Measurements from ENCODE around the gene TCTN3.
"Not testable (repeated sequence)": the region's sequence is repeated elsewhere in the genome, so short reads cannot be mapped to it uniquely, and the experiment has no call there.

The TCTN3 gene

DNA sequence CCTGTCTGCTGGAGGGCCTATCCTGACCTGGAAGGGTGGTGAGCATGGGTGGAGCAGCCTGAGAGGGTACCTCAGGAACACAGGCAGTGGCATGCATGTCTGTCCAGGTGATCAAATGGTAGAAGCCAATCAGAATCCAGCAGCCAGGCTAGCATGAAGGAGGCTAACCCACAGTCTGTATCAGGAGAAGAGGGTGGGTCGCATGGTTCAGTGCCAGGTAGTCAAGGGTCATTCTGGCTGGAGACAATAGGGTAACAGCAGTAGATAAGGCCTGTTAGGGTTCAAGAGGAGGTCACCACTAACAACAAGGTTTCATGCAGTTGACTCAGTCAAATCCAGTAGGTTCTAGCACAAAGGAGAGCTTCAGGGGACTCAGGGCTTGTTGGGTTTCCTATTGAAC lies 47.6 kb downstream of the TCTN3 start:
- ATAC-seq (replicated peaks; ENCODE audit: extremely low read depth, poor library complexity, severe bottlenecking), result no peak
- Mint-ChIP-seq H3K36me3 (ENCODE audit: insufficient read depth) (peaks cover 22% of the 10 kb centered on the region), H3K9me3 (peaks cover under 1% of the 10 kb centered on the region), H3K27ac (ENCODE audit: low read depth) (no peak overlapping the region), H3K4me3 (no peak overlapping the region), H3K4me1 (peaks cover 17% of the 10 kb centered on the region), H3K27me3 (no peaks in the 10 kb centered on the region)
- no peak for DNase-seq (ENCODE audit: low spot score in 2 of 2)

DNA sequence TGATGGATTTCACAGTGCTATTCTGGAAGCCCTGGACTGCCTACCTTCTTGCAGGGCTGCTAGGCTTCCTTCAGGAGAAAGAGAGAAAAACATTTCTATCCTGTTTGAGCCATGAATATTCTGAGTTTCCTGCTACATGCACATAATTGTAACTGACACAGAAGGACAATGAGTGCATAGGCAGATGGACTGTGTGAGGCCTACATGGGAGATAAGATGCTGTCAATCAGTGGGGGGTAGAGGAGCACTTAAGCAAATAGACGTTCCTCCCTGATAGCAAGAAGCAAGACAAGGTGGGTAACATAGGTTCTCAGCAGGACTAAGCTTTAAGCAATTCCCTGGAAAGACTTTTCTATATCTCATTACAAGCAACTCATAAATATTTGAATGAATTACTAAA lies 48.8 kb downstream of the TCTN3 start:
- peaks cover 21% of the 10 kb centered on the region for H3K36me3 Mint-ChIP-seq (ENCODE audit: insufficient read depth)
- no peaks in the 10 kb centered on the region for H3K27me3 Mint-ChIP-seq
- no peak overlapping the region for H3K4me3 Mint-ChIP-seq
- peaks cover 11% of the 10 kb centered on the region for H3K4me1 Mint-ChIP-seq
- no peaks in the 10 kb centered on the region for H3K9me3 Mint-ChIP-seq
- no peak for ATAC-seq (replicated peaks; ENCODE audit: extremely low read depth, poor library complexity, severe bottlenecking)
- DNase-seq (ENCODE audit: low spot score in 2 of 2), result no peak
- H3K27ac Mint-ChIP-seq (ENCODE audit: low read depth), result no peak overlapping the region

DNA sequence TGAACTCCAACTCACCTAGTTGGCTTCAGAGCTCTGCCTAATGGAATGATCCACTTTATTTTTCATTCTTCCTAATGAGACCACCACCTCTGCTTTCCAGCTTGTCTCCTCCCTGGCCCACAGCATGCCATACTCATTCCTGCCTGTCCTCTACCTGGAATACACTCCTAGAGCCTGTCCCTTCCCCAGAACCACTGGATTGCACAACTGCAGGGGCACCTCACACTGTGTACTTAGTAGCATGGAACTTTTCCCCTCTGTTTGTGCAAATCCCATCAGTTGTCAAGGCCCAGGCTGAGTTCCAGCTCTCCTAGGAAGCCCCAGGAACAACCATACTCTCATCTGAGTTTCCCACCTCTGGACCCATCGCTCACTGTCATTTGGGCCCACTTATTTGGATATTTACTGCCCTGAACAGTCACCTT lies 52.8 kb downstream of the TCTN3 start:
- H3K4me3 Mint-ChIP-seq, result no peak overlapping the region
- no peak for ATAC-seq (replicated peaks; ENCODE audit: extremely low read depth, poor library complexity, severe bottlenecking)
- peaks cover 25% of the 10 kb centered on the region for H3K36me3 Mint-ChIP-seq (ENCODE audit: insufficient read depth)
- H3K27me3 Mint-ChIP-seq, result no peaks in the 10 kb centered on the region
- H3K4me1 Mint-ChIP-seq, result peaks cover 2% of the 10 kb centered on the region
- DNase-seq (ENCODE audit: low spot score in 2 of 2), result no peak
- no peak overlapping the region for H3K27ac Mint-ChIP-seq (ENCODE audit: low read depth)
- no peaks in the 10 kb centered on the region for H3K9me3 Mint-ChIP-seq

GRCh38 chr10:95637911-95638310 lies 55.8 kb downstream of the TCTN3 start:
- Mint-ChIP-seq H3K27me3 (no peaks in the 10 kb centered on the region), H3K9me3 (no peaks in the 10 kb centered on the region), H3K27ac (ENCODE audit: low read depth) (no peak overlapping the region), H3K4me1 (no peaks in the 10 kb centered on the region), H3K4me3 (no peak overlapping the region), H3K36me3 (ENCODE audit: insufficient read depth) (peaks cover 38% of the 10 kb centered on the region)
- DNase-seq (ENCODE audit: low spot score in 2 of 2) (no peak), ATAC-seq (replicated peaks; ENCODE audit: extremely low read depth, poor library complexity, severe bottlenecking) (no peak)

DNA sequence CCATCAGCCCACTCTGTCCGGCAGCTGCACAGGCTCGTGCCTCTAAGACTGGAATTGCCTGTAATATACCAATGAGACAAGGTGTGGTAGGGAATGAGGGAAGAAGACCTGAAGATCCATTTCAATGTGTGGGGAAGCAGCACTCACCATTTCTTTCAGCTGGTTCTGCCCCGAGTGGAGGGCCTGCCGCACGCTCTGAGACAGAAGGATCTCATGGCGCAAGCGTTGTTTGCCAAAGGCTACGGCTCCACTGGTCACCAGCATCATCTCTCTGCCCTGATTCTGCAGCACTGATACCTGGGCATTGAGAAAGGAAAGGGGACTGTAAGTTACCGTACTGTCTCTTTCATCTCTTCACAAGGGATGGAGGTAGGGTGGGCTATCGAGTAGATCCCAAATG lies 56.6 kb downstream of the TCTN3 start:
- H3K27ac Mint-ChIP-seq (ENCODE audit: low read depth), result no peak overlapping the region
- H3K9me3 Mint-ChIP-seq, result no peaks in the 10 kb centered on the region
- H3K4me3 Mint-ChIP-seq, result no peak overlapping the region
- no peaks in the 10 kb centered on the region for H3K4me1 Mint-ChIP-seq
- DNase-seq (ENCODE audit: low spot score in 2 of 2), result no peak
- H3K27me3 Mint-ChIP-seq, result no peaks in the 10 kb centered on the region
- no peak for ATAC-seq (replicated peaks; ENCODE audit: extremely low read depth, poor library complexity, severe bottlenecking)
- H3K36me3 Mint-ChIP-seq (ENCODE audit: insufficient read depth), result peaks cover 39% of the 10 kb centered on the region

- Mint-ChIP-seq H3K36me3 (ENCODE audit: insufficient read depth) (peaks cover 33% of the 10 kb centered on the region), H3K27ac (ENCODE audit: low read depth) (no peak overlapping the region), H3K27me3 (no peaks in the 10 kb centered on the region), H3K9me3 (no peaks in the 10 kb centered on the region), H3K4me3 (no peak overlapping the region), H3K4me1 (no peaks in the 10 kb centered on the region)
- ATAC-seq (replicated peaks; ENCODE audit: extremely low read depth, poor library complexity, severe bottlenecking) (no peak), DNase-seq (ENCODE audit: low spot score in 2 of 2) (no peak)
These were observed 58.4 kb downstream of the TCTN3 start for GRCh38 chr10:95635319-95635733.

DNA sequence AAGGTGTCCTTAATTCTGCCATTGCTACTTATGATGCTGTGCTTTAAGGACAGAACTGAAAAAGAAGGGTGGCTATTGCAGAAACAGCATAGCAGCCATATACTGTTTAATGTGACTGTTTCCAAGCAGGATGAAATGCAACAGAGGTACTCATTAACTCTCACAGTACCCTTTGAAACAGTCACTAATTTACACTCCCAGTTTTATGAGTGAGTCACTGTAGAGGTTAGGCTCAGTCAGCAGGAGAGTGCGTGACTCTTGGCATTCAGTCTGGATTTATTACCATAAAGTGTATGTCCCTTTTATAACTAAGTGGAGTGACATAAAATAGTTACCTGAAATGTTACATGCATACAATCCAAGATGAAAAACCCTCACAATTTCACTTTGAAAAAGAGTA lies 64.9 kb downstream of the TCTN3 start:
- no peak for DNase-seq (ENCODE audit: low spot score in 2 of 2)
- H3K4me1 Mint-ChIP-seq, result no peaks in the 10 kb centered on the region
- no peaks in the 10 kb centered on the region for H3K27me3 Mint-ChIP-seq
- peaks cover 41% of the 10 kb centered on the region for H3K36me3 Mint-ChIP-seq (ENCODE audit: insufficient read depth)
- ATAC-seq (replicated peaks; ENCODE audit: extremely low read depth, poor library complexity, severe bottlenecking), result no peak
- no peak overlapping the region for H3K4me3 Mint-ChIP-seq
- no peaks in the 10 kb centered on the region for H3K9me3 Mint-ChIP-seq
- H3K27ac Mint-ChIP-seq (ENCODE audit: low read depth), result no peak overlapping the region

- H3K27ac Mint-ChIP-seq (ENCODE audit: low read depth), result no peak overlapping the region
- DNase-seq (ENCODE audit: low spot score in 2 of 2) (no peak), ATAC-seq (replicated peaks; ENCODE audit: extremely low read depth, poor library complexity, severe bottlenecking) (no peak)
- no peaks in the 10 kb centered on the region for H3K27me3 Mint-ChIP-seq
- no peak overlapping the region for H3K4me3 Mint-ChIP-seq
- no peaks in the 10 kb centered on the region for H3K9me3 Mint-ChIP-seq
- no peaks in the 10 kb centered on the region for H3K4me1 Mint-ChIP-seq
- peaks cover 33% of the 10 kb centered on the region for H3K36me3 Mint-ChIP-seq (ENCODE audit: insufficient read depth)
These were observed 67.2 kb downstream of the TCTN3 start for GRCh38 chr10:95626500-95626899.

GRCh38 chr10:95620415-95620814 lies 73.3 kb downstream of the TCTN3 start:
- not testable (repeated sequence) for H3K27ac Mint-ChIP-seq (ENCODE audit: low read depth); ATAC-seq (replicated peaks; ENCODE audit: extremely low read depth, poor library complexity, severe bottlenecking); DNase-seq (ENCODE audit: low spot score in 2 of 2); H3K9me3 Mint-ChIP-seq; H3K4me3 Mint-ChIP-seq; H3K4me1 Mint-ChIP-seq; H3K27me3 Mint-ChIP-seq
- H3K36me3 Mint-ChIP-seq (ENCODE audit: insufficient read depth), result peaks cover 43% of the 10 kb centered on the region

DNA sequence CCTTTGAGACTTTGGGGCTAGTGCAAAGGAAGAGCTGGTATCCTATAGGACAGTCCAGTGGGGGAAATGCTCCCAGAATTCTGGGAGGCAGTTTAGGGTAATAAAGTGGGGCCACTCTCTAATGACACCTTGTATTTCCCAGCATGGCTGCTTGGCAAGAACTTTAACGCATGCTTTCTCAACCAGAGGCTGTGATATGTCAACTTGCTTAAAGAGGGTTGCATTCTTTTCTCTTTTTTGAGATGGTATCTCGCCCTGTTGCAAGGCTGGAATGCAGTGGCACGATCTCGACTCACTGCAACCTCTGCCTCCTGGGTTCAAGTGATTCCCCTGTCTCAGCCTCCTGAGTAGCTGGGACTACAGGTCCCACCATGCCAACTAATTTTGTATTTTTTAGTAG lies 75.6 kb downstream of the TCTN3 start:
- Mint-ChIP-seq H3K4me3 (no peak overlapping the region), H3K4me1 (no peaks in the 10 kb centered on the region), H3K36me3 (ENCODE audit: insufficient read depth) (peaks cover 58% of the 10 kb centered on the region), H3K27me3 (no peaks in the 10 kb centered on the region), H3K9me3 (no peaks in the 10 kb centered on the region), H3K27ac (ENCODE audit: low read depth) (no peak overlapping the region)
- ATAC-seq (replicated peaks; ENCODE audit: extremely low read depth, poor library complexity, severe bottlenecking), result no peak
- no peak for DNase-seq (ENCODE audit: low spot score in 2 of 2)

DNA sequence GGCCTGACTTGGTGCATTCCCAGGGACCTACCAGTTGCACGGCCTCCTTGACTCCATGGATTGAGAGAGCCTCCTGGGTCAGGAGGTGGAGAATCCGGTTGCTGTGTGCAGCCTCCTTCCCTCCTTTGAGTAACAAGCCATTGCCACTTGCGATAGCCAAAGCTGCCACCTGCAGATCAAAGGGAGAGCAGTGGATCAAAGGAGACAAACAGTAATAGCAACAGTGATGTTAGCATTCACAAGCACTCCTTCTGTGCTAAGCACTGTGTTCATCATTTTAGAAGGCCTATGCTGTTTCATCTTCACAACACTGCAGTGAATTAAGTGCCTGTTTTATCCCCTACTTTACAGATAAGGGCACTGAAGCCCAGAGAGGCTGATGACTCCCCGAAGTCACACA lies 77.3 kb downstream of the TCTN3 start:
- ATAC-seq (replicated peaks; ENCODE audit: extremely low read depth, poor library complexity, severe bottlenecking), result no peak
- H3K9me3 Mint-ChIP-seq, result no peaks in the 10 kb centered on the region
- H3K36me3 Mint-ChIP-seq (ENCODE audit: insufficient read depth), result peaks cover 63% of the 10 kb centered on the region

More for the DNA sequence above, 77.3 kb downstream of the TCTN3 start:
- no peak for DNase-seq (ENCODE audit: low spot score in 2 of 2)
- H3K4me3 Mint-ChIP-seq, result no peak overlapping the region
- no peaks in the 10 kb centered on the region for H3K4me1 Mint-ChIP-seq
- no peaks in the 10 kb centered on the region for H3K27me3 Mint-ChIP-seq
- no peak overlapping the region for H3K27ac Mint-ChIP-seq (ENCODE audit: low read depth)

Measured in central memory CD8-positive, alpha-beta T cell (primary cell).